Keratinocyte (primary cell): ENCODE data around the gene MGME1. TPM values are rescaled to one million over a fixed set of nuclear protein-coding genes. Genes with fewer than 3 reads are reported as not detected.

Source experiments
- DNase-seq: peaks from one replicate; pipeline ENCODE4 v3.0.0-alpha.2; 2011; ENCODE audit warnings: low read depth, missing footprints, low spot score
- FAIRE-seq: peaks from 2 replicates; lab custom pipeline; 2011; peaks lifted over from hg19 to GRCh38; lab: Jason Lieb, UNC
- H2AFZ ChIP-seq: 2 replicates; pipeline ENCODE4 v1.6.0; 2012; ENCODE audit warnings: low read length, control low read depth, inconsistent platforms; ENCODE audit not compliant: control insufficient read depth
- H3K27ac ChIP-seq: 2 replicates; pipeline ENCODE4 v1.5.1; 2011; ENCODE audit warnings: low read length; ENCODE audit not compliant: control insufficient read depth, insufficient read depth
- H3K27me3 ChIP-seq: 3 replicates; pipeline ENCODE4 v1.6.0; 2011; ENCODE audit warnings: low read length; ENCODE audit not compliant: control insufficient read depth, insufficient read depth; ENCODE audit errors: extremely low read depth
- H3K36me3 ChIP-seq, 2 experiments: 2 replicates in 1 of 2; 3 replicates in 1 of 2; pipeline ENCODE4 v1.5.1; 2011; ENCODE audit warnings: low read length in 2 of 2, mild to moderate bottlenecking in 1 of 2; ENCODE audit not compliant: control insufficient read depth in 2 of 2, insufficient read depth in 2 of 2; ENCODE audit errors: extremely low read depth in 1 of 2
- H3K4me1 ChIP-seq: 3 replicates; pipeline ENCODE4 v1.5.1; 2011; ENCODE audit warnings: low read length; ENCODE audit not compliant: control insufficient read depth, insufficient read depth; ENCODE audit errors: extremely low read depth
- H3K4me2 ChIP-seq: 3 replicates; pipeline ENCODE4 v1.6.0; 2011; ENCODE audit warnings: low read depth, low read length; ENCODE audit not compliant: control insufficient read depth, insufficient read depth; ENCODE audit errors: extremely low read depth
- H3K4me3 ChIP-seq, 3 experiments: fragments of 200-600 bp in 1 of 3; sonication (generic) in 1 of 3; 2 replicates in 2 of 3; 3 replicates in 1 of 3; pipeline ENCODE4 v1.5.1; 2011 to 2016; ENCODE audit warnings: low read length in 3 of 3, mild to moderate bottlenecking in 3 of 3, control low read depth in 2 of 3, inconsistent platforms in 1 of 3, low read depth in 1 of 3, mixed read lengths in 1 of 3, mixed run types in 1 of 3, moderate library complexity in 1 of 3; ENCODE audit not compliant: control insufficient read depth in 2 of 3, insufficient read depth in 2 of 3; ENCODE audit errors: extremely low read depth in 1 of 3
- H3K79me2 ChIP-seq: 2 replicates; pipeline ENCODE4 v1.6.0; 2012; ENCODE audit warnings: low read length; ENCODE audit not compliant: control insufficient read depth, insufficient read depth
- H3K9ac ChIP-seq: 3 replicates; pipeline ENCODE4 v1.6.0; 2011; ENCODE audit warnings: low read length; ENCODE audit not compliant: control insufficient read depth, insufficient read depth; ENCODE audit errors: extremely low read depth
- H3K9me1 ChIP-seq: 3 replicates; pipeline ENCODE4 v1.6.0; 2011; ENCODE audit warnings: low read length; ENCODE audit not compliant: control insufficient read depth, insufficient read depth; ENCODE audit errors: extremely low read depth
- H3K9me3 ChIP-seq: 2 replicates; pipeline ENCODE4 v1.5.1; 2012; ENCODE audit warnings: low read depth, low read length; ENCODE audit not compliant: control insufficient read depth
- H4K20me1 ChIP-seq: 3 replicates; pipeline ENCODE4 v1.6.0; 2011; ENCODE audit warnings: low read length; ENCODE audit not compliant: control insufficient read depth, insufficient read depth; ENCODE audit errors: extremely low read depth
- CTCF ChIP-seq, 3 experiments: IDR thresholded peaks in 1 of 3; conservative IDR thresholded peaks in 1 of 3; optimal IDR thresholded peaks in 1 of 3; 2 replicates in 2 of 3; 3 replicates in 1 of 3; pipeline versions ENCODE3 to v1.5.1; 2011; ENCODE audit warnings: low read length in 3 of 3, mild to moderate bottlenecking in 3 of 3, moderate library complexity in 2 of 3, control low read depth in 1 of 3, inconsistent platforms in 1 of 3; ENCODE audit not compliant: insufficient read depth in 2 of 3; ENCODE audit errors: extremely low read depth in 1 of 3
- EZH2 ChIP-seq: IDR thresholded peaks from one replicate; pipeline ENCODE4 v1.6.1; 2012; ENCODE audit warnings: inconsistent platforms, mild to moderate bottlenecking, low read length, moderate library complexity
- dilution Hi-C: fragments of 300-500 bp; cut with MboI; formaldehyde crosslinking; loops from one replicate; pipeline ENCODE4 v1.7.0; 2020; ENCODE audit warnings: low sequenced_read_pairs; ENCODE audit not compliant: extremely low pct_ligation_motif_present
- polyA plus RNA-seq, 5 experiments: library from polyadenylated mRNA; depleted of rRNA in 3 of 5; stranded (reverse) in 3 of 5; stranded (forward) in 1 of 5; unstranded in 1 of 5; fragments of >200 nt; gene quantifications; 1 replicate in 1 of 5; 2 replicates in 3 of 5; 3 replicates in 1 of 5; pipeline versions ENCODE4 v1.2.1 to v1.2.3, GENCODE V29; 2011 to 2012; ENCODE audit warnings: missing spikeins in 2 of 5, low read depth in 1 of 5, low replicate concordance in 1 of 5

MGME1 gene
- polyA plus RNA-seq, 1 donor (not counting 4 experiments of a cell fraction or from before 2014, with no cell fraction given), result 31.6 TPM

- no peak overlapping the region for H2AFZ ChIP-seq
- H3K9me1 ChIP-seq, result no peaks in the 10 kb centered on the region
- no peaks in the 10 kb centered on the region for H3K27me3 ChIP-seq
- peaks cover 18 to 30% of the 10 kb centered on the region in 2 experiments for H3K36me3 ChIP-seq
- no peaks in the 10 kb centered on the region for H3K9me3 ChIP-seq
- DNase-seq, result no peak
- H3K9ac ChIP-seq, result no peak overlapping the region
- no peaks in the 10 kb centered on the region for H3K4me1 ChIP-seq
- H3K4me3 ChIP-seq, result no peak overlapping the region
- no peak for FAIRE-seq
- no peak overlapping the region for H3K4me2 ChIP-seq
- H3K27ac ChIP-seq, result no peak overlapping the region
- H3K79me2 ChIP-seq, result no peaks in the 10 kb centered on the region
- dilution Hi-C loops, result no loop called here
- TF ChIP-seq CTCF (optimal IDR thresholded peaks at IDR 0.05 in 1 of 3, IDR thresholded peaks at IDR 0.05 in 1 of 3, conservative IDR thresholded peaks at IDR 0.05 in 1 of 3; ENCODE audit: extremely low read depth in 1 of 3, insufficient read depth in 2 of 3, low read length in 3 of 3) (no peak), EZH2 (no peak)
- H4K20me1 ChIP-seq, result peaks cover 4% of the 10 kb centered on the region
Observed at GRCh38 chr20:17940224-17940971, 28.4 kb upstream of the MGME1 start.

GRCh38 chr20:17941087-17941825, 27.6 kb upstream of the MGME1 start:
- Histone ChIP-seq H3K4me1 (no peaks in the 10 kb centered on the region), H3K27ac (no peak overlapping the region), H3K4me2 (no peak overlapping the region), H3K4me3 (no peak overlapping the region), H2AFZ (no peak overlapping the region), H3K36me3 (peaks cover 24 to 34% of the 10 kb centered on the region in 2 experiments), H3K9me3 (no peaks in the 10 kb centered on the region), H4K20me1 (peaks cover 4% of the 10 kb centered on the region), H3K9me1 (no peaks in the 10 kb centered on the region), H3K27me3 (no peaks in the 10 kb centered on the region), H3K9ac (no peak overlapping the region), H3K79me2 (no peaks in the 10 kb centered on the region)
- FAIRE-seq, result no peak
- DNase-seq, result no peak
- TF ChIP-seq CTCF (optimal IDR thresholded peaks at IDR 0.05 in 1 of 3, IDR thresholded peaks at IDR 0.05 in 1 of 3, conservative IDR thresholded peaks at IDR 0.05 in 1 of 3; ENCODE audit: extremely low read depth in 1 of 3, insufficient read depth in 2 of 3, low read length in 3 of 3) (no peak), EZH2 (no peak)
- dilution Hi-C loops, result no loop called here
